ENCODE measurements around the gene GRIN2A. TPM values are rescaled to one million over a fixed set of nuclear protein-coding genes. Genes with fewer than 3 reads are reported as not detected.

Gene GRIN2A
- total and polyA plus RNA-seq, 2 donors (not counting 3 experiments of a cell fraction or from before 2014, with no cell fraction given): not detected

- Histone ChIP-seq H3K9ac (replicated peaks; ENCODE audit: extremely low read depth, insufficient read depth, low read length) (no peak overlapping the region), H4K20me1 (replicated peaks; ENCODE audit: control insufficient read depth, extremely low read depth, insufficient read depth, low read length) (no peaks in the 10 kb centered on the region), H3K79me2 (ENCODE audit: control insufficient read depth, insufficient read depth, low read length) (no peaks in the 10 kb centered on the region), H3K27me3 (ENCODE audit: control insufficient read depth in 2 of 2, insufficient read depth in 2 of 2, low read length in 2 of 2) (no peaks in the 10 kb centered on the region), H3K9me3 (replicated peaks; ENCODE audit: control insufficient read depth, insufficient read depth, low read length) (no peaks in the 10 kb centered on the region), H3K9me1 (replicated peaks; ENCODE audit: control insufficient read depth, extremely low read depth, insufficient read depth, low read length) (no peaks in the 10 kb centered on the region), H3K27ac (ENCODE audit: insufficient read depth, low read depth, low read length) (no peak overlapping the region), H3K36me3 (ENCODE audit: control insufficient read depth in 2 of 2, extremely low read depth in 1 of 2, insufficient read depth in 2 of 2, low read length in 2 of 2) (no peaks in the 10 kb centered on the region), H3K4me3 (replicated peaks in 1 of 3; ENCODE audit: insufficient read depth in 1 of 3, low read depth in 1 of 3, low read length in 3 of 3) (no peak overlapping the region), H3K4me1 (ENCODE audit: control insufficient read depth, extremely low read depth, insufficient read depth, low read length) (no peaks in the 10 kb centered on the region), H3K4me2 (ENCODE audit: insufficient read depth, low read length) (no peak overlapping the region), H2AFZ (ENCODE audit: low read depth, low read length) (no peak overlapping the region)
- TF ChIP-seq POLR2AphosphoS5 (IDR thresholded peaks at IDR 0.05; ENCODE audit: insufficient read depth, low read depth, low read length): no peak
- TF ChIP-seq MYC (IDR thresholded peaks at IDR 0.05; ENCODE audit: low read depth, low read length): no peak
- TF ChIP-seq POLR2A (IDR thresholded peaks at IDR 0.05; ENCODE audit: low read depth, low read length): no peak
- TF ChIP-seq FOS (IDR thresholded peaks at IDR 0.05; ENCODE audit: borderline replicate concordance, insufficient read depth, low read length): no peak
- no peak for TF ChIP-seq MAX (IDR thresholded peaks at IDR 0.05; ENCODE audit: insufficient read depth, insufficient read length)
- no peak for TF ChIP-seq CTCF (IDR thresholded peaks at IDR 0.05; ENCODE audit: extremely low read depth in 1 of 2, insufficient read depth in 1 of 2, low read depth in 1 of 2, low read length in 2 of 2)
- TF ChIP-seq EZH2 (IDR thresholded peaks at IDR 0.05; ENCODE audit: borderline replicate concordance, low read depth, low read length, severe bottlenecking): no peak
- no peak for TF ChIP-seq JUN (IDR thresholded peaks at IDR 0.05; ENCODE audit: borderline replicate concordance, insufficient read depth, insufficient read length, low read depth)
- no peak for TF ChIP-seq GATA2 (IDR thresholded peaks at IDR 0.05; ENCODE audit: insufficient read depth, insufficient read length, low read depth, low read length)
- CTCF ChIA-PET: no interaction called here
- no TSS peak for BruUV-seq (replicated peaks)
- FAIRE-seq (no peak), DNase-seq (ENCODE audit: low read depth, low spot score) (no peak)
- POLR2A ChIA-PET: no interaction called here
- intact Hi-C loops (cut with micrococcal nuclease) (no loop called here), dilution Hi-C loops (cut with MboI; ENCODE audit: extremely low pct_ligation_motif_present, low sequenced_read_pairs) (no loop called here)
These were observed 9.2 kb downstream of the GRIN2A start for GRCh38 chr16:10172848-10173655.
